GF-D8 (cell line): Measurements from ENCODE around the gene CEP63.
"Not testable (repeated sequence)": the region's sequence is repeated elsewhere in the genome, so short reads cannot be mapped to it uniquely, and the experiment has no call there.

Source experiments
- DNase-seq: peaks from one replicate; lab custom pipeline; 2025; lab: John Stamatoyannopoulos, UW

Gene CEP63

DNA sequence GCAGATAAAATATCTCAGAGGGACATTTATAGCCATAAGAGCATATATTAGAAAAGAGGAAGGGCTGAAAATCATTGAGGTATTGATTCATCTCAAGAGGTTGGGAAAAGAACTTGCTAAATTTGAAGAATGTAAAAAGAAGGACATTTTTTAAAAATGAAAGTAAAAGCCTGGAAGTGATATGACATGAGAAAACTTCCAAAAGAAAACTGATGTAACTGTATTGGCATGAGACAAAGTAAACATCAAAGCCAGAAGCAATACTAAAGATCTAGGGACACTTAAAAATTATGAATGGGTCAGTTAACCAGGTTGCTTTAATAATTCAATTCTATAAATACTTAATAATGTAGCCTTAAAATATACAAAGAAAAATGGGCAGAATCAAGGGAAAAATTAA is 31.9 kb downstream of the CEP63 start:
- DNase-seq: no peak

GRCh38 chr3:134522541-134522940 is 36.7 kb downstream of the CEP63 start:
- no peak for DNase-seq

DNA sequence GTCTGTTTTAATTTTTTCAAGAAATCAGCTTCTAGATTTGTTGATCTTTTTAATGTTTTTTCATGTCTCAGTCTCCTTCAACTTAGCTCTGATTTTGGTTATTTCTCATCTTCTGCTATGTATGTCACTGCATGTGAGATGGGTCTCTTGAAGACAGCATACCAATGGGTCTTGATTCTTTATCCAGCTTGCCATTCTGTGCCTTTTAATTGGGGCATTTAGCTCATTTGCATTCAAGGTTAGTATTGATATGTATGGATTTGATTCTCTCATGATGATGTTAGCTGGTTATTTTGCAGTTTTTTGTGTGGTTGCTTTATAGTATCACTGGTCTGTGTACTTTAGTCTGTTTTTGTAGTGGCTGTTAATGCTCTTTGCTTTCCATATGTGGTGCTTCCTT is 39.4 kb downstream of the CEP63 start:
- no peak for DNase-seq

DNA sequence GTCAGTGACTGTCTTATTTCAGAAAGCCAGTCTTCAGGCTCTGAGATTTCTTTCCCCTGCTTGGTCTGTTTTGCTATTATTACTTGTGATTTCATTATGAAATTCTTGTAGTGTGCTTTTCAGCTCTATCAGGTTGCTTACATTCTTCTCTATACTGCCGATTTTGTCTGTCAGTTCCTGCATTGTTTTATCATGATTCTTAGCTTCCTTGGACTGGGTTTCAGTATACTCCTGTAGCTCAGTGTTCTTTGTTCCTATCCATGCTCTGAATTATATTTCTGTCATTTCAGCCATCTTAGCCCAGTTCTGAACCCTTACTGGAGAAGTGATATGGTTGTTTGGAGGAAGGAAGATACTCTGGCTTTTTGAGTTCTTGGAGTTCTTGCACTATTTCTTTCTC is 40.5 kb downstream of the CEP63 start:
- no peak for DNase-seq

DNA sequence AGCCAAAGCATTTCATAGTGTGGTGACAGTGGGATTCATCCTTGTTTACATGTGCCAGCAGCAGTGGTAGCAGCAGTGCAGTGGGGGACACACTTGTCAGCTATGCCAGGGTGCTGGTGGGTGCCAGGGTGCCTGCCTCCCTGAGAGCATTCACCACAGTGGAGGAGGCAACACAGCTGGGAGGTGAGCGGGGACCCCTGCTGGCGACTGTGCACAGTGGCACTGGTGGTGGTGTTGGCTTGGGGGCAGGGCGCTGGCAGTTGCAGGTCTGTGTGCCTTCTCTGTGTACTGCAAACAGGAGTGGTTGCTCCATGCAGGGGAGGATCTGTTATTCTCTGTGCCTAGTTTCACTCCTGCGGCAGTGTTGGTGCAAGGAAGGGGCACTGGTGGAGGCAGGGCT is 41.2 kb downstream of the CEP63 start:
- no peak for DNase-seq

DNA sequence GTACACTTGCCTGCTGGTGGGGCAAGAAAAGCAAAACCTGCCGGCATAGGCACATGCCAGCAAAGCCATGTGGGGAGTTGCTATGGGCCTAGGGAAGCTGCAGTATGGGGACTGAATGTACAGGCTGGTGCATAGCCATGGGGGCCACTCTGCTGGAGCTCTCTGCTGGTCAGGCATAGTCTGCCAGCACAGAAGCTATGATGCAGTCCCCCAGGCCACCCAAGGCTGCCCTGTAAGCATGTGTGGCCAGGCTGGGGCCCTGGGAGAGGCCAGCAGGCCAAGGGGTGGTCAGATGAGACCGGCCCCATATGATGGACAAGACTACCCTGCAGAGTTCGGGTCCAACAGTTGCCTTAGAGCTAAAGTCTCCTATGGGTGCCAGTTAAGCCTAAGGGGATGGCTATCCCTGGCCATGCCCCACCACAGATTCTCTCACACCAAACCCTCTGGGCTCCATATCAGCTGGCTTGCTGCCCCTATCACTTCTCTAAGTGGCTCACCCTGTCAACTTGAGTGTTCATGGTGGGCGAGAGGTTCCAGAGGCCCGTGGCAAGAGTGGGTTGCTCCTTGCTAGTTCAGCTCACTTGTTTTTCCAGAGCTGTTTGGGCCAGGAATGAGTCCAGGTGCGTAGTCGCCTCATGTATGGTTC is 41.8 kb downstream of the CEP63 start:
- no peak for DNase-seq

- no peak for DNase-seq
These were observed 47.6 kb downstream of the CEP63 start for GRCh38 chr3:134533493-134533892.

DNA sequence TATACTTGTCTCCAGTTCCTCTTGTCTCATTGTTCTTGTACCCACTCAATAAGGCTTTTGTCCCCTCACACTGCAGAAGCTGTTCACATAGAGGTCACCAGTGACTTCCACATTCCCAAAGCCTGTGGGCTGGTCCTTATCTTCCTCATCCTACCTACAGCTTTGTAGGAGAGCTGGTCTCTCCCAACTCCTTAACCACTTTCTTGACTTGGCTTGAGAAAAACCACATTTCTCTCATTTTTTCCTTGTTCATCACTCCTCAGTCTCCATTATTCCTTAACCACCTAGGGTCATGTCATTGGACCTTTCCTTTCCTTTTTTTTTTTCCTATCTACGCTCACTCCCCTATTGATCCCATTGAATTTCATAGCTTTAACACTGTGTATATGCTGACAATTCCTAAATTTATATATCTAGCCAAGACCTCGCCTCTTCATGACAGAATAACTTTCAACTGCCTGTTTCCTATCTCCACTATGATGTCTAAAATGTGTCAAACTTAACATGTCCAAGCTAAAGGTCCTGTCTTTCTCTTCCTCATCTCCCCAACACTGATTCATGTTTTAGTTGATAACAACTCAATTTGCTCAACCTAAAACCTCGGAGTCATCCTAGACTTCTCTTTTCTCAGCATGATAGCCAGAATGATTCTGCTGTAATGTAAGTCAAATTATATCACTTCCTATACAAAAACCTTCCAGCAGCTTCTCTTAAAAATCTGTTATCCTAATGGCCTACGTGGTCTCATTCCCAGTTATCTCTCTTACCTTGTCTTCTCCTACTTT is 49.5 kb downstream of the CEP63 start:
- peak; percentile 12 for DNase-seq

GRCh38 chr3:134536781-134537180 is 50.9 kb downstream of the CEP63 start:
- peak; percentile 13 for DNase-seq

- no peak for DNase-seq
These were observed 56.6 kb downstream of the CEP63 start for GRCh38 chr3:134542287-134542958.

- peak; percentile 66 for DNase-seq
These were observed 57.3 kb downstream of the CEP63 start for GRCh38 chr3:134543113-134543512.

- peak; percentile 74 for DNase-seq
These were observed 58.5 kb downstream of the CEP63 start for GRCh38 chr3:134544316-134544715.

DNA sequence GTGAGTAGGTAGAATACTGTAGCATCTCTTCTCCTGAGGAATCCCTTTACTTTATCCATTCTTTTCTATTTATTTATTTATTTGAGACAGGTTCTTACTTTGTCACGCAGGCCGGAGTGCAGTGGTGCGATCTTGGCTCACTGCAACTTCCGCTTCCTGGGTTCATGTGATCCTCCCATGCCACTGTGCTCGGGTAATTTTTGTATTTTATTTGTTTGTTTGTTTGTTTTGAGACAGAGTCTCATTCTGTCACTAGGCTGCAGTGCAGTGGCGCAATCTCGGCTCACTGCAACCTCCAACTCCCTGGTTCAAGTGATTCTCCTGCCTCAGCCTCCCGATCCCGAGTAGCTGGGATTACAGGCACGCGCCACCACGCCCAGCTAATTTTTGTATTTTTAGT is 58.9 kb downstream of the CEP63 start:
- DNase-seq: not testable (repeated sequence)

- no peak for DNase-seq
These were observed 60.0 kb downstream of the CEP63 start for GRCh38 chr3:134545818-134546217.

DNA sequence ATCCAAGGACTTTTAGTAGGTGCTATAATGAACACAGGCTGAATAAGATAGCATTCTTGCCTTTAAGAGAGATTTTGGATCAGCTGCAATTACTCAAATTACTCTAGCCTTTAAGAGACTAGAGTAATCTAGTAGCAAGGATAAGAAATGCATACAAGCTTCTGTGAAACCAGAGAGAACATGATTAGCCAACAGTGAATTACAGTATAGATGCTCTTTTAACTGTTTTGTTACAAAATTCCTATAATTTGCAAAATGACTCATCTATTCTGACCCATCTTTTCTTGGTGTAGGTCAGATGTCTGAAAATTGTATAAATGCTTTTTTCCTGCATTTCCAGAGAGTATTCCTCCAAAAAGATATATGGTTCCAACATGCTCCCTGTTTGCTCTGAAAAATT is 66.9 kb downstream of the CEP63 start:
- DNase-seq: no peak

GRCh38 chr3:134559591-134559990 is 73.7 kb downstream of the CEP63 start:
- DNase-seq: no peak

GRCh38 chr3:134562055-134562454 is 76.2 kb downstream of the CEP63 start:
- DNase-seq: no peak

GRCh38 chr3:134563601-134564000 is 77.7 kb downstream of the CEP63 start:
- no peak for DNase-seq

GRCh38 chr3:134564991-134565390 is 79.1 kb downstream of the CEP63 start:
- DNase-seq: no peak

- peak; percentile 52 for DNase-seq
These were observed 81.7 kb downstream of the CEP63 start for GRCh38 chr3:134567605-134568004.

GRCh38 chr3:134568790-134569189 is 82.9 kb downstream of the CEP63 start:
- no peak for DNase-seq

DNA sequence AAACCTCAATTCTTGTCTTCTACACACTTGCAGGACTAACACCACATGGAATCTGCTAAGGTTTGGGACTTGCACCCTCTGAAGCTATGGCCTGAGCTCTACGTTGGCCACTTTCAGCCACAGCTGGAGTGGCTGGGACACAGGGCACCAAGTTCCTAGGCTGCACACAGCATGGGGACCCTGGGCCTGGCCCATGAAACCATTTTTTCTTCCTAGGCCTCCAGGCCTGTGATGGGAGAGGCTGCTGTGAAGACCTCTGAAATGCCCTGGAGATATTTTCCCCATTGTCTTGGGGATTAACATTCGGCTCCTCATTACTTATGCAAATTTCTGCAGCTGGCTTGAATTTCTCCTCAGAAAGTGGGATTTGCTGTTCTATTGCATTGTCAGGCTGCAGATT is 84.0 kb downstream of the CEP63 start:
- not testable (repeated sequence) for DNase-seq

DNA sequence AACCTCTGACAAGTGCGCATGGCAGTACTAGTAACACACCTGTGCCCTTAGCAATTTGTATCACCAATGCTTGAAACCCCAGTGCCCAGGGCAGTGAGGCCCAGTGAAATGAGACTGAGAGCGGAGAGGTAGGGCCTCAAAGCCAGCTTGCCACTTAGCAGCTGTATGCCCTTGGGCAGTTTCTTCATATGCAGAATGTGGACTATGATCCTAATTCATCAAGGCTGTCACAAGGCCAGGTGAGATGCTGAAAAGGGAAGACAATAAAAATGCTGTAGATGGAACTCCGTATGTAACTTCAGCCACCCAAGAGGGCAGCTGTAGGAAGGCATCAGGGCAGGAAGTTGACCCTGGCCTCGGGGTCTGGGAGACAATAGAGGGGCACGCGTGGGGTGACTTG is 90.6 kb downstream of the CEP63 start:
- DNase-seq: no peak
